ENCODE data around the gene SLC29A3.

Gene SLC29A3

GRCh38 chr10:71396084-71396710, 77.1 kb downstream of the SLC29A3 start:
- no peak for DNase-seq

GRCh38 chr10:71396711-71397295, 77.7 kb downstream of the SLC29A3 start, which contains the start of gene CDH23:
Gene CDH23, plus strand, starts transcription at chr10:71396920. Its CDS starts 42,912 bp downstream, at chr10:71439832.
- DNase-seq, result no peak

DNA sequence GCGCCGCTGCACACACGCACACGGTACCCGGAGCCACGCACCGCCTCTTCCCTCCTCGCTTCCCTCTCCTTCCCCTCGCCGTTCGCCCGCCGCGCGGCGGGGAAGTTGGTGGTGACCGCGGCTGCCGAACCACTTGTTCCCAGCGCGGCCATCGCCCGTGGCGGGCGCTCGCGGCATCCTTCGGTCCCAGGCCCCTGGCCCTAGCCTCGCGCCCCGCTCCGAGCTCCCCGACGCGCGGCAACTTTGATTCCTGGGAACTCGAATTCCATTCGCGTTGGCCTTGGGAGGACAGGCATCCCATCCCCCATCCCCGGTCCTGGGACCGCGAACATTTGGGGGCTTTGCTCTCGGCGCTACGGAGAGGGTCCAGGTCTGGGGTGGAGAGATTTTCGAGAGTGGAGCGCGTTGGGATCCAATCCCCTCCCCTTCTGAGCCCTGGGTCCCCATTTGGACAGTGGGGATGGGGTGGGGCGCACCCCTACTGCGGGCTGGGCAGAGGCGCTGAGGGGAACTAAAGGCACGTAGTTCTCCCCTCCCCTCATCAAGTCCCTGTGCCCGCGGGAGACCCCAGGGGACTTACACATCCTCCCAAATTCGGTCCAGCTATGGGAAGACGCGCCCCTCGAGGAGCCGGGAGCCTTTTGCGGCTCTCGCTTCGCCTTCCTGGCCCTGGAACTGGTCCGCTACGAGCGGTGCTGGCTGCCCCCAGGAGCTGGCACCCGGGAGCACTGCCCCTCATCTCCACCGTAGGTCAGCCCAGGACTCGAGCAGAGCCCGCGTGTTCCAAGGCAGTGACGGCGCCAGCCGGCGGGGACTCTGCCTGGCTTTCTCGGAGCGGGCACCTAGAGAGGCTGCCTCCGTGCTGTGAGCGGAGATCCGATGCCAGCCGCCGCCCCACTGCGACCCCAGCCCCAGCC, 78.5 kb downstream of the SLC29A3 start:
- no peak for DNase-seq

DNA sequence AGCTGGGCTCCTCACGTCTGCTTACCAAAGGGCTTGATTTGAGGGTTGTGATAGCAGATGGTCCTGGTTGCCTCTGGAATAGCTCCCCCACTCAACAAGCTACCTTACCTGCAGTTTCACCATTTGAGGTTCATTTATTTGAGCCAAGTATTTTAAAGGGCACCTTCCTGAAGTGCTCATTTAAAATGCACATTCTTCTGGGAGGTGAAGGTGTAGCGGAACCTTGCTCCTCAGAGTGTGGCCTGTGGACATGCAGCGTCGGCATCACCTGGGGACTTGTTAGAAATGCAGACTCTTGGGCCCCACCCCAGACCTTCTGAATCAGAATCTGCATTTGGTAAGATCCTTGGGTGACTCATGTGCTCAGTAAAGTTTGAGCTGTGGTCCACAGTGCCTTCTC, 79.9 kb downstream of the SLC29A3 start:
- DNase-seq, result no peak

DNA sequence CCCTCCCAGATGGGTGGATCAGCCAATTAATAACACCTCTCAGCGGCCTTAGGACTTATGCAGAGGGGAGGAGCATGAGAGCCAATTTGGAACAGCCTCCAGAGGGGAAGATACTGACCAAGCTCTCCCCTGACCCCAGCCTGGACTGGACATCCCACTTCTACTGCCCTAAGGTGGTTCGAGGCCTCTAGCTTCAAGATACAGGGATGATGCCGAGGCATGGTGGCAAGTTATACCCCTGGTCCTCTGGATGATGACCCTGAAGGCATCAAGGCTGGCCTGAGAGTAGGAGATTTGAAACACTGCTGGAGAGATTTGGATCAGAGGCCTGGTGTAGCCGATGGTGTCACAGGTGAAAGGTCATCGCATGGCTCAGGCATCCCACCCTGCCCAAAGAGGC, 80.9 kb downstream of the SLC29A3 start:
- no peak for DNase-seq

DNA sequence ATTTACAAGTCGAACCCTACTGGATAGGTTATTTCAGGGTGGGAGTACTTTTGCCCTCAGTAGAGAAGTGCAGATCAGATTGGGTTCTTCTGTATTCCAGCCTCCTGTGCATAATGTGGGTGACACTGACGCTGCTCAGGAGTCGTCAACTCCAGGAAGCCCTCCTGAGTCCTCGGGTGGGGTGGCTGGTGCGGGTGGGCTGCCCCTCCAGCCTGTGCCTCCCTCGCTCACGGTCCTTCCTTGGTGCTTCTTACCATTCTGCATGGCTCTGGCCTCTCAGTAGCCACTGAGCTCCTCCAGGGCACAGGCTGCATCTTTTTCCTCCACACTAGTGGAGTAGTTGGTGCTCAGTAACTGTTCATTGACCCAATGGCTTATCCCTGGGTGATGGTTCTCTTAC, 82.0 kb downstream of the SLC29A3 start:
- no peak for DNase-seq

- no peak for DNase-seq
Observed at GRCh38 chr10:71402005-71402404, 82.9 kb downstream of the SLC29A3 start.

DNA sequence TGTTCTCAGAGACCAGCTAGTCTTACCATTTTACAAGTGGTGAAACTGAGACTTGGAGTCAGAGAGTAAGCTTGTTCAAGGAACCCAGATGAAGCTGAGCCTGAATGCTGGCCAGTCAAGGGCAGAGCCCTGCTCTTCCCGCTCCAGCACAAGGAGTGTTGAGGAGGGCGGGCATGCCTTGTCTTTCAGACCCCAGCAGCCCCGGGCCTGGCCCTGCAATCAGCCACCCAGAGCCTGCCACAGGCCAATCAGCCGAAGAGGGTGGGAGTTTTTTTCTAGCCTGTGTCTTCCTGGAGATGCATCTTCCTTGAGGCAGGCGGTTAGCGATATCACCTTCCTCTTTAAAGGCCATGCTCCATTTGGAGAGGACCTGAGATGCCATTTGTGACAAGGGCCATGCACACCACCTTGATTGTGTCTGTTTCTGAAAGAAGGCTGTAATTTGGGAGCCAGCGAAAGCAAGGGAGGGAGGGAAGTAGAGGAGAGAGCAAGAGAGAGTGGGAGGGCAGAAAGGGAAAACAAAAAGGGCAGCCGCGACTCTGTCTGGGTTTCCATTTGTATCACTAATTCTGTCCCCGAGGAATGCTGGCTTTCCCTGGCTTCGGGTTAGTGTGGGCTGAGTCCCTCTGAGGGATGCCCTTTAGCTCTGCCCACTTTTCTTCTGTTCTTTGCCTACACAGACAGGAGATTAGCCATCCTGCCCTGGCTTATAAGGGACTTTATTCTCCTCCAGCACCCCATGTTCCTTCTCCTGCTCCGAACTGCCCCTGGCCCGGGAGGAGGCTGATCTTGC, 85.6 kb downstream of the SLC29A3 start:
- DNase-seq, result no peak

DNA sequence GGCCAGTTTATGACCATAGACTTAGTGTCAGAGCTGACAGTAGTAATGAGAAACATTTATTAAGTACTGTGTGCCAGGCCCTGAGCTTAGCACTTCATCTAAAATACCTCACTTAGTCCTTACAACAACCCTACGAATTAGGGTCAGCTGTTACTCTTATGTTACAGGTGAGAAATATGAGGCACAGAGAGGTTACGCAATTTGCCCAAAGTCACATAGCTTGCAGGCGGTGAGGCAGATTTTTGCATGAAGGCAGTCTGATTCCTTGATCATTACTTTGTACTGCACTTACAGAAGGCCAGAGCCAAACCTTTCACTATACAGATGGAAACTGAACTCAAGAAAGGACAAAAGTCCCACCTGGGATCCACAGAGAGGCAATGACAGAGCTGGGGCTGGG, 87.8 kb downstream of the SLC29A3 start:
- no peak for DNase-seq

DNA sequence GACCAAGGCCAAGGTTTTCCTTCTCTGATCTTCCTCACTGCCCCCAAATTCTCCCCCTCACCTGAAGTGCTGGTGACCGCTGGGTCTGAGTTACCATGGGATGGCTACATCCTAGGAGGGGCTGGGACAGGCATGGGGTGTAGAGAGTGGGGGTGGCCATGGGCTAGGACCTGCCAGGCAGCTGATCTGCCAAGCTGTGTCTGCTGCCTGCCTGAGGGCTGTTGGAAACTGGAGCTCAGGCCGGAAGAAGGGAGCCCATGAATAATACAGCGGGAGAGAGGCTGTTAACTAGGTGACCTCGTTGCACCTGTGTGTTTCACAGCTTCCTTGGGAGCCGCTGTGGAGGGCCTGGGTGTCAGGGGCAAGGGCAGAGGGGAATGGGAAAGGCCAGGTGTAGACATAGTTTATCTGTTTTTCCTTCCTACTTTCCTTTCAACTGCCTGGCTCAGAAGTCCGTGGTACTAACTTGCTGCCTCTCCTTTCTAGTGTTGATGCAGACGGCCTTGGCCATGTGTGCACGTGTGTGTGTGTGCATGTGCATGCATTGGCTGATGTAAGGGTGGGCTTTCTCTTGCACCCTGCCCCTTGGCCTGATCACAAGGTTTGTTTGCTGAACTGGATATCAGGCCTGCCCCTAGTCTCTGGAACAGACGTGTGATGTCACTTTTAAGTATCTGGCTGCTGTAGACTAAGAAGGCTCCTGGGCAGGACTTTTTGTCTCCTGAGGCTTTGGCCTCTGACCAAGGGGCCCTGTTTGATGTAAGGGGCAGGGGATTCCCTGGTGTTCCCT, 89.6 kb downstream of the SLC29A3 start:
- DNase-seq, result no peak

DNA sequence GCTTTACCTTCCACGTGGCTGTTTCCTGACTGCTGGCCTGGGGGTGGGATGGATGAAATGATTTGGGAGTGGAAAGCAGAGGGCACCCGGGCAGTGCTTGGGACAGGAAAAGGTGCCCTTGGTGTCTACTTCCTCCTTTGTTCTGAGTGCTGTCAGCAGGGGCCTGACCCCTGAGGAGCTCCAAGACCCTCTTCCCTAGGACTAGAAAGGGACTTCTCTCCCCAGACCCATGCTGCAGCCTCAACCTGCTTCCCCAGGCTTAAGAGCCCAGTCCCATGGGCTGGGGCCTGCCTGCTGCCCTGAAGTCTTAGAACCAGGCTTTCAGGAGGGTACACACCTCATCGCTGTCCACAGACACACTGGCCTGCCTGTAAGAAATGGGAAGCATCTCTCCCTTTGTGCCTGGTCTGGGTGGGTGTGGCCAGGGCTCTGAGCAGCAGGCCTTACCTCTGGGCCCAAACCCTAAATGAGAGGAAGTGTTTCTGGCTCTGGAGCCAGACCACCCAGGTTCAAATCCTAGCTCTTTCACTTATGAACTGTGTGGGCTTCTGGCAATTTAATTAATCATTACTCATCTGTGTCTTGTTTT, 90.6 kb downstream of the SLC29A3 start:
- no peak for DNase-seq

All from RPMI8226 (cell line).